WI38 (cell line): ENCODE results near the gene RNF183.
"Not testable (repeated sequence)": the region's sequence is repeated elsewhere in the genome, so short reads cannot be mapped to it uniquely, and the experiment has no call there.

Experiments used
- H3K4me3 ChIP-seq: 2 replicates; pipeline ENCODE4 v1.5.1; 2011; ENCODE audit warnings: low read depth, mild to moderate bottlenecking, control low read depth, low read length
- CTCF ChIP-seq: IDR thresholded peaks from 2 replicates; pipeline ENCODE4 v1.5.1; 2012; ENCODE audit warnings: low read depth, mild to moderate bottlenecking, control low read depth, low read length

RNF183 gene

DNA sequence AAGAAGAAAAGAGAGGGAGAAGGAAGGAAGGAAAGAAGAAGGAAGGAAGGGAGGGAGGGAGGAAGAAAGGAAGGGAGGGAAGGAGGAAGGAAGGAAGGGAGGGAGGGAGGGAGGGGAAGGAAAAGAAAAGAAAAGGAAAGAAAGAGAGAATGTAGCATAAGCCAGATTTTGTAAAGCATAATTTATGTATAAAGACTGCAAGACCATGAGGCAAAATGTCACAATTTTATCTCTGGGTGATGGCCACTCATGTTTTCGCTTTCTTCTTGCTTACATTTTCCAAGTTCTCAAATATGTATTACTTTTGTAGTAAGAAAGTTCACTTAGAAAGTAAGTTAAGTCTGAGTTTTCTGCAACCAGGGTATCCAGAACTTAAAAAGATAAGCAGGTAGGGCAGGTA lies 3.4 kb upstream of the RNF183 start:
- no peak for TF ChIP-seq CTCF

GRCh38 chr9:113301548-113301947 lies 1.6 kb downstream of the RNF183 start:
- H3K4me3 ChIP-seq: no peak overlapping the region
- TF ChIP-seq CTCF: no peak

More for the DNA sequence above, 3.4 kb upstream of the RNF183 start:
- H3K4me3 ChIP-seq: no peak overlapping the region

DNA sequence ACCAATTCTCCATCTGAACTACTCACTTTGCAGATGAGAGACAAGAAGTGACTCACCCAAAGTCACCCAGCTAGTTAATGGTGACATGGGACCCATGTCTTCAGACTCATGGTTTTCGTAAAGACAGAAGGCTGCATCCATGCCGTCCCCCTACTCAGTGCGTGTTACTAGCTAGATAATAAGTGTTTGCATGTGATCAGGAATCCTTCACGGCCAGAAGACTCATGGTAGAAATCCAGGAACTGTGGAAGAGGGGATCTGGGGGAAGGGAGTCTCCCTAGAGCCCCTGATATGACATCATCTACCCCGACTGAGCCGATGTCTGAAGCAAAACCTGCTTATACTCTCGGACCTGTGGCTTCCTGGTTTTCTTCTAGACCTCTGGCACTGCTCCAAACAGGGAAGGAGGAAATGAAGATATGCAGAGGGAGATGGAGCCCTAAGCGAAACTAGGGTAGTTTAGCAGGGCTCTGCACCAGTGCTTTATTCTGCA lies 3.3 kb downstream of the RNF183 start:
- TF ChIP-seq CTCF: no peak
- no peak overlapping the region for H3K4me3 ChIP-seq

DNA sequence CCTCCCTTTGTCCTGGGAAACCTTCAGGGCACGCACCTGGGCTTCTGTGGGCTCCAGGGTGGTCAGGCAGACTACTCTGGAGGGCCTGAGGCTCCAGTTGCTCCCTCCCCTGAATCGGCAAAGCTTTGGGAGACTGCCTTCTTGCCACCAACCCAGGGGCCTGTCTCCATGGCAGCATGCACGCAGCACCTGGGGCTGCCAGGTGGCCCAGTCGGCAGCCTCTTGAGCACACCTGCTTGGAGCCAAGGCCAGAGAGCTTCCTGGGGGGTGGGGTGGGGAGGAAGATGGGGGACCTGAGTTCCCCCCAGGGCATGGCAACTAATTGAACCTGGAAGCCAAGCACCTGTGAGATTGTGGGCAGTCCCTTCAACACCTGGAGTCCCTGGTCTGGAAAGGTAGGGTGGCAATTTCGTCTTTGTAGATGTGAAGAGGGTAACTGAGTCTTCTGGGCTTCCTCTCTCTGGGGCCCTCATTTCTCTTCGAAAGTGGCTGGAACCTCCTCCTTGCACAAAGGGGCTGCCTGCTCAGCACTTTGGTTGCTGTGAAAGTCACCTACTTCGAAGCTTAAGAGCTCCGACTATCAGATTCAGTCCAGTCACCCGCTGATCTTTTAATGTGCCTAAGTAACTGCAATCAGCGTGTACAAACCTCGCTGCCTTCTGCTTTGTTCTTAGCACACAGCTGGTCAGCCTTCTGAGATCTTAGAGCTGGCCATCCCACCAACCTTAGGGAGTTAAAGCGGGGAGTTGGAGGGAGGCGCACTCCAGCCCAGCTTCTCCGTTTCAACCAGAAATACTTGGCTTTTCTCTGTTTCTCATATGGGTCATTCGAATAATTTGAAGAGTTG lies 4.0 kb downstream of the RNF183 start:
- no peak overlapping the region for H3K4me3 ChIP-seq
- no peak for TF ChIP-seq CTCF

GRCh38 chr9:113298311-113298710 lies 4.9 kb downstream of the RNF183 start:
- H3K4me3 ChIP-seq: no peak overlapping the region
- no peak for TF ChIP-seq CTCF

DNA sequence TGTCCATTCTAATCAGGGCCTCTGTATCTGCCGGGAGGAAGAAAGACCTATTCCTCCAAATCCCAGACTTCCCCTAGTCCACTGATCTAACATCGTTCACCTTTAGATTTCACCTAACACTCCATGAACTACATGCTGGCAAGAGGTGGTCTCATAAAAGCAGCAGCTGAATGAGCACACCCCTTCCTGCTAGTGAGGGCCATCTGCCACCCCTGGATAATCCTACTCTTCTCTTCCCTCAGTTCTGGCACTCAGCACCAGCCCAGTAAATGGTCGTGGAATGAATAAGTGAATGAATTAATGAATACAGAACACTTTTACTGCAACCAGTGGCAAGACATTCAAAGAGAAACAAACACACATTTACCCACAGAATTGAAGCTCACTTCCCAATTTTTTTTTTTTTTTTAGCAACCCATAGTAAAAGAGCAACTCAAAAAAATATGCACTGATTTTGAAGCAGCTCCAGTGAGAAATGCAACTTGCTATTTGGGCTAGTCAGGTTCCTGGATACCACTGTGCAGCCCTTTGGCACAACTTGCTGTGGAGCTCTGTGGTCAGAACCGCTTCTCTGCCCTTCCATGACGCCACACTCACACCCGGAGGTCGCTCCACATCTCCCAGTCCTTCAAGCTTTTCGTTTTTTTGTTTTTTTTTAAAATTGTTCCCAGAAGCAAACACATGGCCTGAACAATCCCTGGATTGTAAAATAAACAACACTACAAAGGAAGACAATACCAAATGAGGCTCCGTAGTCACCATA lies 6.2 kb downstream of the RNF183 start:
- no peak overlapping the region for H3K4me3 ChIP-seq
- TF ChIP-seq CTCF: no peak

DNA sequence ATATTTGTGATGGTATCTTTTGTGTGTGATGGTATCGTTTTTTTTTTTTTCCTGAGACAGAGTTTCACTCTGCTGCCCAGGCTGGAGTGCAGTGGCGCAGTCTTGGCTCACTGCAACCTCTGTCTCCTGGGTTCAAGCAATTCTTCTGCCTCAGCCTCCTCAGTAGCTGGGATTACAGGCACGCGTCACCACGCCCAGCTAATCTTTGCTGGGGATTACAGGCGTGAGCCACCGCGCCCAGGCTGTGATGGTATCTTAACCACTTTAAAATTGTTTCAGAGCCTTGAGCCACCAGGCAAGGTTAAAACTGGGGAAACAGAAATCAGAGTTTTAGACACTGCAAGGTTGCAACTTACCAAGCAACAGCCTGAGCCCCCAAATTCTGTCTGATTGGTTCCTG lies 6.9 kb downstream of the RNF183 start:
- not testable (repeated sequence) for H3K4me3 ChIP-seq
